NT2/D1 (cell line): Measurements from ENCODE around the gene PCGF2.

Source experiments
- YY1 ChIP-seq: IDR thresholded peaks from 2 replicates; pipeline ENCODE4 v1.6.1; 2011; ENCODE audit not compliant: insufficient read length, insufficient read depth
- ZNF274 ChIP-seq: IDR thresholded peaks from 2 replicates; pipeline ENCODE4 v1.6.1; 2011; ENCODE audit warnings: mild to moderate bottlenecking, low read depth, low read length

- TF ChIP-seq ZNF274, result no peak
- TF ChIP-seq YY1, result no peak
Measured at GRCh38 chr17:38702916-38703741, 45.0 kb downstream of the PCGF2 start.
